GM19239 (cell line): ENCODE measurements around the gene ATF7IP.

Source experiments
- DNase-seq: peaks from one replicate; pipeline ENCODE4 v3.0.0; 2011; ENCODE audit warnings: low spot score; ENCODE audit not compliant: insufficient read length
- FAIRE-seq: peaks from 2 replicates; lab custom pipeline; 2011; peaks lifted over from hg19 to GRCh38; lab: Jason Lieb, UNC

Gene ATF7IP

DNA sequence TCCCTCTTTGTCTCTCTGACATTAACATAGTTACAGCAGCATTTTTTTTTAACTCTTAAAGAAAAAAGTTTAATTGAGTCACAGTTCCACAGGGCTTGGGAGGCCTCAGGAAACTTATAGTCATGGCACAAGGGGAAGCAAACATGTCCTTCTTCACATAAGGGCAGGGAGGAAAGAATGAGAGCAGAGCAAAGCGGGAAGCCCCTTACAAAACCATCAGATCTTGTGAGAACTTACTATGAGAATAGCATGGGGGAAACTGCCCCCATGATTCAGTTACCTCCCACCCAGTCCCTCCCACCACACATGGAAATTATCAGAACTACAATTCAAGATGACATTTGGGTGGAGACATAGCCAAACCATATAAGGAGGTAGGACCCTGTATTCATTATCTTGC is 106.0 kb downstream of the ATF7IP start:
- FAIRE-seq (no peak), DNase-seq (no peak)

DNA sequence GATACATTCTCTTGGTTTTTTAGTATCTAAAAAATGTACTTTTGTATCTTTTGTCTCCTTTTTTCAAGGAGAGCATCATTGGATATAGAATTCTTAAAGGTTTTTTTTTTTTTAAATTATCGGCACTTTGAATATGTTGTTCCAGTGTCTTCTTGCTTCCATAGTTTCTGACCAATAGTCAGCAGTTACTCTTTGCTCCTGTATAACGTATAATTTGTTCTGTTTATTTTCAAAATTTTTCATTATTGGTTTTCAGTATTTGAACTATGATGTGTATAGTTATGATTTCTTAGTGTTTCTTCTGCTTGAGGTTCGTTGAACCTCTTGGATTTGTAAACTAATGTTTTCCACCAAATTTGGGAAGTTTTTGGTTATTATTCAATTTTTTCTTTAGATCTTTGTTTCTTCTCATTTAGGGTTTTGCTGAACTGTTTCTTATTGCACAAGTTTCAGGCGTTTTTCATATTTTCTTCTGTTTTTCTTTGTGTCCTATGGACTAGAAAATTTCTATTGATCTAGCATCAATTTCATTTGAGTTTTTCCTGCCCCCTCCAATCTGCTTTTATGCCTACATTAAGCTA is 108.3 kb downstream of the ATF7IP start:
- DNase-seq (no peak), FAIRE-seq (no peak)

DNA sequence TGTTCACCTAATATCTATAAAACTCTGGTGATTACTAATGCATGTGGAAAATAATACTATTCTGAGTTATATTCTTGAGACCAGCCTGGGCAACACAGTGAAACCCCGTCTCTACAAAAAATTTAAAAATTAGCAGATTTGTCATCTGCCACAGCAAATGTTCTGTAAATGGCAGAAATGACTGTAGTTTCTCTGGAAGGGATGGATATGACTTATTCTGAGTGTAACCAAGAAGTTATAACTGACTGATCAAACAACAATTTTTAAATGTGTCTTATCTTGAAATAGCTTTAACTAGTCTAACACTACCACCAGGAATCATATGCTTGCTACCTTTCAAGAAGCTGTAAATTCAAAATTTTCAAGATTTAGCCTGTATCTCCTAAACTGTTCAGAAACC is 113.5 kb downstream of the ATF7IP start:
- DNase-seq (no peak), FAIRE-seq (no peak)

DNA sequence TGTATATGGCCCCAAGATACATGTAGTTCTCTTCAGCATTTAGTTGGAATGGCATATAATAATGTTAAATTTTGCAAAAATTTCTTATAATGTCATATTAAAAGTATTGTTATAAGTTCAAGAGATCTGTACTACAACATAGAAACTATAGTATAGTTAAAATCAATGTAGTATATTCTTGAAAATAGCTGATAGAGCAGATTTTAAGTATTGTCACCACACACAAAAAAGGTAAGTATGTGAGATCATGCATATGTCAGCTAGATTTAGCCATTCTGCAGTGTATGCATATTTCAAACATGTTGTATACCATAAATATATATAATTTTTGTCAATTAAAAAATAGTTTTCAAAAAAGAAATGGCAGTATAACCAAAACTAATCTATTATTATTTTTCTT is 115.7 kb downstream of the ATF7IP start:
- FAIRE-seq (no peak), DNase-seq (no peak)

DNA sequence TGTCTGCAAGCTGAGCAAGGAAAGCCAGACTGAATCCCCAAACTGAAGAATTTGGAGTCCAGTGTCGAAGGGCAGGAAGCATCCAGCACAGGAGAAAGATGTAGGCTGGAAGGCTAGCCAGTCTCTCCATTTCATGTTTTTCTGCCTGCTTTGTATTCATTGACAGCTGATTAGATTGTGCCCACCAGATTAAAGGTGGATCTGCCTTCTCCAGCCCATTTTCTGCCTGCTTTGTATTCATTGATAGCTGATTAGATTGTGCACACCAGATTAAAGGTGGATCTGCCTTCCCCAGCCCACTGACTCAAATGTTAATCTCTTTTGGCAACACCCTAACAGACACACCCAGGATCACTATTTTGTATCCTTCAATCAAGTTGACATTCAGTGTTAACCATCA is 116.9 kb downstream of the ATF7IP start:
- FAIRE-seq (no peak), DNase-seq (no peak)

DNA sequence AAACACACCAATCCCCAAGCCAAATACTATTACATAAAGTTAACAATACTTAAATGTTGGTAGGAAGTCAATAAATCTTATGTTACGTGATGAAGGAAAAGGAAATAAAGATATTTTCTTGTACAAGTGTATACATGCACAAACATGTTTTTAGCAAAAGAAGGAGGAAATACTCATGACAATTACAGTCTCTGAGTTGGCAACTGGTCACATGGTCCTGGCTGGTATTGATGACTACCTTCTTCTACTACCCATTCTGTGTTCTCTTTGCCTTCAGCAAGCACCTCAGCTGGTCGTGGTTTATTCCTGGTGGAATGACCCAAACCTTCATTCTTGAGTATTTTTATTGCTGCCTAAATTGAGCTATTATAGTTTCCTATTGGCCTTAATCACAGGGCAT is 117.4 kb downstream of the ATF7IP start:
- DNase-seq (no peak), FAIRE-seq (no peak)

DNA sequence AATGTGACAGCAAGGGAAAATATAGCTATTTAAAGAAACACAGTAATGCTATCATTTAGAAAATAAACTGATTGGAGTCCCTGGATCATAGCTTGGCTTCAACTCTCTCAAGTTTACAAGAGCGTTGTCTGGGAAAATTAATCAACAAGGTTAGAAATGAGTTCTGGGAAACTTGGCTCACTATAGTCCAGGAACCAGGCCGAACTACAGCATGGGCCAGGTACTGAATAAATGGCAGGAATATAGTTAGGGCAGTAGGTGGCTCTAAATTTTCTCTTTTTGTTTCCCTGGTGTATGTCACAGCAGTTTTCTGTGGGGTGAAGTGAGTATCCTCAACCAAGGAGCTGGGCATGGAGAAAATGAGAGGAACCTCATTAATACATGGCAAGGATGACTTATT is 129.8 kb downstream of the ATF7IP start:
- FAIRE-seq (no peak), DNase-seq (no peak)

DNA sequence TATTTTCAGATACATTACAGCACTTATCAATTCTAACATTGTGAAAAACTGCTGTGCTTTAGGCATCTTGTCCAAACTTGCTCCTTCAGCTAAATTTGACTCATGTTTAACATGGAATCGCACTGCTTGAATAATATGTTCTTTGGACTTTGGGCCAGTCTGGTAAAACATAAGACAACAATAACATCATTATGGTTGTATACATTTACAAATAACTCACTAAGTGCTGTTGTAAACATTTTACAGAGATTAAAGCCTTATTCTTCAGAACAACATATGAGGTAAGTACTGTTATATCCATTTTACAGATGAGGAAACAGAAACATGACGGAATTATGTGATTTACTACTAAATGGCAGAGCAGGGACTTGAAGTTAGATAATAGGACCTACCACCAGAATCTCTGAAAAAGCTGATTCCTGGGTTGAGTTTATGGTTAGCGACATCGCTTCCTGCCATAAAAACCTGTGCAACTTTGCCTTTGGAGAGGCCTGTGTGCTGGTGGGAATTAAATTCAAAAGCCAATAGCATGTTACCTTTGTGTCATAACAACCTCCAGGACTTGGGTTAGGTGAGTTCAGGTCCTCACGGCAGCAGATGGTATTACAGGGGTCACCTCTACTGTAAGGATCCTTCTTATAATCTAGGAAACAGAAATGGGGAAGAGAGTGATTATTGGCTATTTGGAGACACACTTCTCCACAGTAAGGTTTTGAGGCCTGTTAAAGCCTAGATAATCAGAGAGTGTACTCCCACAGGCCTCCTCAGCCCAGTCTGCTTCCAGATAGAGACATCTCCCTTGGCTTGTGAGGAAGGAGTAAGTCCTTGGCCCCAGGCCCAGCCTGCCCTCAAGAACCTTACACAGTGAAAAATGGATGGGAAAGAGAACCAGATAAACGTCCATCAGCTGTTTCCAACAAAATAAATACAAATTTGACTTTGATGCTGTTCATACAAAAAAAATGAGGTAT is 140.4 kb downstream of the ATF7IP start:
- DNase-seq (no peak), FAIRE-seq (no peak)

DNA sequence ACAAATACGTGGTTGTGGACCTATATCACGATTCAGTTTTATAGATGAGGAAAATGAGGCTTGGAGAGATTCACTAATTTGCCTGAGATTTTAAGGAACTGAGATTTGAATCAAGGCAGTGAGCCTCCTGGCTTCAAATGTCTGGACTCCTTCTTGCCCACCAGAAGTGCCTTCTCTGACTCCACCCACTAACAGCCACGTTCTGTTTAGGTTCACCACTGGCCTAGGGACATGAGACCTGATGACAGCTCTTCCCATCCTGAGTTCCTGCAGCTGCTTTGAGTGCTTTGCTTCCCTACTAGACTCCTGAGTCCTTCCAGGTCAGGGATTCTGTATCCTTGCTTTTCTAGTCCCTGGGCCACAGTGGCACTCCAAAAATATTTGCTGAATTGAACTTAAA is 145.1 kb downstream of the ATF7IP start:
- DNase-seq (no peak), FAIRE-seq (no peak)

DNA sequence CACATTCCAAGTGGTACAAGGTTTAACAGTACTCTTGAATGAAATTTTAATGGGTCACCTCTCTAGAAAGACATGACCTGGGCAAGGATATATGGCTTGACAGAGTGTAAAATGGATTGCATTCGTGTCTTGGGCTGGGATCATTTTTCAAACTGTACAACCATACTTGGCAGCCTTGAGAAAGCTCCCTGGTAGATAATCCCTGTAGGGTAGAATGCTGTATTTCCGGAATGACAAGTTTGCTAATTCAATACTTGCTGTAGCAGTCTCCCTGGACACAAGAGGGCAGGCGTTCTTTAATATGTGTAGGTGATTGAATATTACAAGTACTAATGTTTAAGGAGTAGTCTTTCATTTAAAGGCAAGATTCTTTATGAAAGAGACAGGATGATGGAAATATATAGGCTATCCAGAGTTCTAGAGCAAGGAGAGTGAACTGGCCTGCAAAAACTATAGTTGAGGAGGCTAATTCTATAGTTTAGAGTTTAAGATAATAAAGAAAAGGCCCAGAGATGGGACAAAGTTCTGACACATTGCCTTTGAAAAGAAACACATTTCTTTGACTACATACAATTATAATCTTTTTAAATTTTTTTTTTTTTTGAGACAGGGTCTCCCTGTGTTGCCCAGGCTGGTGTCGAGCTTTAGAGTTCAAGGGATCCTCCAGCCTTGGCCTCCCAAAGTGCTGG is 148.8 kb downstream of the ATF7IP start:
- DNase-seq (no peak), FAIRE-seq (no peak)

DNA sequence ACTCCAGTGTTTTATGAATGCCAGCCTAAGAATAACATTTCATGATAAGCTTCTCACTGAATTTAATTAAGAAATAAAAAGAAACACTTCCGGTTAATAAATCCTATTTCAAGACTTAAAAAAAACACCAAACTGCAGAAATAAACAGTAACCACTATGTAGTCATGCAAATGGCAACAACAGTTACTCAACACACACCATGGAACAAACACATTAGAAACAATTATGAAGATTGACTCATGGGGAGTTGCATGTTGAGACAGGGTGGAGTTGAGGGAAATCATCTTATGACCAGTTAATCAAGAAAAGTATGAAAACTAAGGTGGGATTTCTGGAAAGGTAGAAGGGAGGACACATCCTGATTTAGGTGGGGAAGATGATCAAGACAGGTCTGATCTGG is 149.5 kb downstream of the ATF7IP start:
- DNase-seq (no peak), FAIRE-seq (no peak)

DNA sequence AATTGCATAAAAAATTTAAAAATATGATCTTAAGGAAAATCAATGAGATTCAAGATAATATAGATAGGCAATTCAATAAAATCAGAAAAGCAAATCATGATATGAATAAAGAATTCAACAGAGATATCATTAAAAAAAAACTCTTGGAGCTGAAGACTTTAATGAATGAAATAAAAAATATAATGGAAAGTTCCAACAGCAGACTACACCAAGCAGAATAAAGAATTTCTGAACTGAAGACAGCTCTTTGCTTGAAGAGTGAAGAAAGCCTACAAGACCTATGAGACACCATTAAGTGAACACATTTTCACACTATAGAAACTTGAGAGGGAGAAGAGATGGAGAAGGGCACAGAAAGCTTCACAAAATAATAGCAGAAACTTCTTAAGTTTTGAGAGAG is 156.3 kb downstream of the ATF7IP start:
- DNase-seq (no peak), FAIRE-seq (no peak)

DNA sequence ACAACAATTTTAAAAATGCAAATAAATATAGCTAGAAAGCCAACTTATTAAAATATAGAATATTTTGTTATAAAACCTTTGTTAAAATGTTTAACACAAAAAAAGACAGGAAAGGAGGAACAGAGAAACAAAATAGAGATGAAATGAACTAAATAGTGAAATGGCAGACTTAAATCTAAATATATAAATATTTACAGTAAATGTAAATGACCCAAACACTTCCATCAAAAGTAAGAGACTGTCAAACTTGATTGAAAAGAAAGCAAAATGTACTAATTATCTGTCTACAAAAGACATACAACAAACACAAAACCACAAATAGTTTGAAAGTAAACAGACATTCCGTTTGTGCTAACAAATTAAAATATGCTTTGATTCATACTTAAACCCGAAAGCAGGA is 160.5 kb downstream of the ATF7IP start:
- no peak for FAIRE-seq
- DNase-seq = no peak

DNA sequence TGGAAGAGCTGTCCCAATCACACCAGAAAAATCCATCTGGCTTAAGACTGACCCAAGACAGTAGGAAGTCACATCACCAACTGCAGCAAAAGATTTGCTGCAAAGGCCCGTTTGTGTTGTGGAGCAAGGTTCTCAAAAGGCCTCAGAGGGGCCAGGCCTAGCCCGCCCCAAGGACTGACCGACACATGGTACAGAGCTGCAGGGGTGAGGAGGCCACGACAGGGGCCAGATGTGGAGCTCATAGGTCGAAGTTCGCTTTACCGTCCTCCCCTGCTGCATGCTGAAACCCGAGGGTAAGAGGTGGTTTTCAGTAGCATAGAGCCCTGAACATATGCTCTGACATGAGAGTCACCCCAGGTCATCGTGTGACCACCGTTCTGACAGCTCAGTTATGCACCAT is 166.7 kb downstream of the ATF7IP start:
- DNase-seq (no peak), FAIRE-seq (no peak)

DNA sequence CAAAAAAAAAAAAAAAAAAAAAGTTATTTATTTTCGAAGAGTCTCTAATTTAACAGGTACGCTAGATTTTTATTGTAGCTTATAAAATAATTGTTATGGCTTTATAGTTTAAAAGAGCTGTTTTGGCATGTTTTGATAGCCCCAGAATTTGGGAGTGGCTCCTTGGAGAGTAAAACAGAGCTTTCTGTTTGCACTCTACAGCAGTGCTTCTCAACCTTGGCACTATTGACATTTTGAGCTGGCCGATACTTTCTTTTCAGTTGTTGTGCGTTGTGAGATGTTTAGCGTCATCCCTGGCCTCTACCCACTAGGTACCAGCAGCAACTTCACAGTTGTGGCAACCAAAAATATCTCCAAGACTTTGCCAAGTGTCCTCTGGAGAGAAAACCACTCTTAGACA is 171.6 kb downstream of the ATF7IP start:
- FAIRE-seq (no peak), DNase-seq (no peak)

DNA sequence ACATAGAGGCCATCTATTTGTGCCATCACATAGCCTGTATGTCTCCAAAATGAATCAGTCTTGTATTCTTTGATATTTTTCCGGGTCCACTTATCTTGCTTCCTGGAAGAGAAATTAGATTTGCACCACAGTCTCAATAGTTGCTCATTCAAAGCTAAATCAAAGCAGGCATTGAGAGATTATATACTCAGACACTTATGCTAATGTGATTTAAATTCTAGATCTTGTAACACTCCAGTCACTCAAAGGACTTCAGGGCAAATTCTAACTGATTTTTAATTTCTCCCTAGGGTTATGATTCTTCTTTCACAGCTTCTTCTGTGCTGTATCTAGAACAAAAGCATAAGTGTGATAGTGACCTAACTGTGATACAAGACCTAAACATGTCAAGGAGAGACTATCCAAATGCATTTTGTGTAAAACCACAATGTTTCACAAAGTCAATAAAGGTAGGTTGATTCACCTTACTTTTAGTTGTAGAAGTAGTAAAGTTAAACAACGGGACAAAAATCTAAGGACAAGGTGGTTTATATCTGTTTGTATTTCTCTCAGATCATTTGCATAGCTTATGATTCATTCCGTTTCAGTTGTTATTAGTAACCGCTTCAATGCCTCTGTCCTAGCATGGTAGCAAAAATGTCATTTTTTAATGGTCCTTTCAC is 175.4 kb downstream of the ATF7IP start:
- DNase-seq (no peak), FAIRE-seq (no peak)

DNA sequence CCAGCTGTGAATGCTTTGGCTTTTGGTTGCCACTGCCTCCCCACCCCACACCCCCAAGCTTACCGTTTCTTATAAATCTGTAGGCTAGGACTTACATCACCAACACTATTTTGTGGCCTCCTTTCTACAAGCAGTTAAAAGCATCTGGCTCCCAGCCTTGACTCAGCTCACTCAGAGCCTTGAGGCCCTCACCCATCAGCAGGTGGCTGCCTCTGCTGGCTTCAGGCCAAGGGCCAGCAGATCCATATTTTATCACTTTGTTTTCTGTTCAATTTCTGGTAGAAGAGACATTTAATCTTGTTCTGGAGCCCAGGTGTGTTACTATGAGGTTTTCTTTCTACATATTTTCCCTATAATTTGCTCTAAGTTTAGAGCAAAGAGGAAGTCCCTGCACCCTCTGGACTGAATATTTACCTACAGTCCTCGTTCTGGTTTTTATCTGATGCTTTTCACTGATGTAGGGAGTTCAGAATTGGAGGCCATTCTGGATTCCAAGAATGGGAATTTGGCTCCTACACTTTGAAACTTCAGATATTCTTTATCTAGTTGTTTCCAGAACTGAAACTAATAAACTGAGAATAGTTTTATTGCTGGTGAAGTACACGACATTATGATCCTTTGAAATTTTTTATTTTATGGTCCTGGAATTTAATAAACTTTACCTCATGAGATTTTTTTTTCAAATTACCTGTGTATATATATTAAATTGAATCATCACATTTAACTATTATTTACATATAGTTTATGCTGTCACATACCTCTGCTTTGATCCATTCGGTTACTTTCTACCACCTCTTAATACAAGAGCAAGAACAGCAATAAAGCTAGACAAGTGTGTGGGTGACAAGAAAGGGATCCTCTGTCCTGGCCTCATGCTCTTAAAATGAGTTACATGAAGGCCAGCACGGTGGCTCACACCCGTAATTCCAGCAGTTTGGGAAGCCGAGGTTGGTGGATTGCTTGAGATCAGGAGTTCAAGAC is 180.0 kb downstream of the ATF7IP start:
- no peak for DNase-seq
- no peak for FAIRE-seq

DNA sequence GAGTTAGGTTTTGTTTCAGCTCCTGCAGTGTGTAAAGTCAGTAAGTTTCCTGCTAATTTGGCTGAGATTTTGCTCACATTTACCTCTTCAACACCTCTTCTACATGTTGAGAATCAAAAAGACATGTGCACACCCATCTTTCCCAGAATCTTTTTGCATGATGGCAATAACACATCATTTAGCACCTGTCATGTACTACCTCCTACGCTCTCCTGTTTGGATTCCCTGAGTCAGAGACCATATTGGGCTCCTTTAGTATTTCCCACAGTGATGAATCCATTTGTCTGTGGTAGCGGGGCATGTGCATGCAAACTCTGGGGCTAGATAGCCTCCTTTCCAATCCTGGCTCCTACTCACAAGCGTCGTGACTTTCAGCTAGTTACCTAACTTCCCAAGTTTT is 182.1 kb downstream of the ATF7IP start:
- FAIRE-seq = no peak
- DNase-seq = no peak

DNA sequence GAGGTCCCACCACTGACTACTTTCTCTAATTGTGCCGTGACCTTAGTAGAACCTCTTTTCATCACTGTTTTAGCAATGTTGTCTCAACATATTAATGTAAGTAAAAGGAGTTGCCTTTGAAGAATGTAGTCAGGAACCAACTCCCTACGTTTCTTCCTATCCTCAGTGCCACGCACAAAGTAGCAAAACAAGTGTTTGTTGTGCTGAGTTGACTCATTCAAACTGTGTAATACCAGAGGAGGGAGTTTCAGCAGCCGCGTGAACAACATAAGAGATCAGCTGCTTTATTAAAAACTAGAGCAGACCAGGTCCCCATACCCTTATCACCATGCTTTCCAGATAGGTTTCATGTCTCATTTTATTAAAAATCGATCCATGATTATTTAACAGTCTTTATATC is 183.1 kb downstream of the ATF7IP start:
- FAIRE-seq (no peak), DNase-seq (no peak)
